Measurements from ENCODE around the gene SLAMF8. TPM values are rescaled to one million over a fixed set of nuclear protein-coding genes. Genes with fewer than 3 reads are reported as not detected.

Gene SLAMF8
- total RNA-seq, 1 experiment from 2014 or later = not detected

- no peak for TF ChIP-seq AFF4 (CRISPR knock-in tag; IDR thresholded peaks at IDR 0.05; ENCODE audit: borderline replicate concordance)
Observed at GRCh38 chr1:159786966-159787365, 39.7 kb upstream of the SLAMF8 start (continued).

DNA sequence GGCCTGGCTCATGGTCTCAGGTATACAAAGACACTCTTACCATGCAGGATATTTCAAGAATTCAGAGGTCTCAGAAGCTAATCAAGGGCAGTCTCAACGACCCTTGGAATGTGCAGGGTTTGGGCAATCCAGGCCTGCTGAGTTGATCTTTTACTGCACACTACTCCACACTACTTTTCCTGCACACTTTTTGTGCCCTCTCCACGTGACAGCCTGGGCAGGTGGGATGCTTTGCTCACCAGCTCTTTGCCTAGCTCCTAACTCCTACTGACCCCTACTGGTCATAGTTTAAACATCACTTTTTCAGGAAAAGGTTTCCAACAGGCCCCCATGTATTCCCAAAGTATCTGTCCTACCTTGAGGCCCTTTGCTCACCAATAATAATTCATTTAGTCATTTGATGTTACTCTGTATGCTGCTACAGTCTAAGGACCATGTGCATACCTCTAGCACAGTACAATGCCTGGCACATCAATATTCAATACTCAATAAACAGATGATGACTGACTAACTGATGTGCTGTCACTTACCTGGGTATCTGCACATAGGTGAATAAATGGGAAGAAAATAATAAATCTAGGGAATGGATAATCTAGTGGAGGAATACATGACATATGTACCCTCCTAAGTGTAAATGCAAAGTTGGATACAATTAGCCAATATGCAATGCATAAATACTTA, 36.3 kb upstream of the SLAMF8 start:
- H3K9me3 Mint-ChIP-seq = no peaks in the 10 kb centered on the region
- ChIA-PET POLR2A (no interaction called here), CTCF (interaction anchor here (0.6 to 1.9 kb wide), 18 partner anchors 9 to 481 kb away, joined by 3 to 26 read pairs (median 3); partner anchors contain the start of genes DUSP23 and FCRL6)
- H3K4me3 Mint-ChIP-seq = no peak overlapping the region
- TF ChIP-seq, protein P1, sequence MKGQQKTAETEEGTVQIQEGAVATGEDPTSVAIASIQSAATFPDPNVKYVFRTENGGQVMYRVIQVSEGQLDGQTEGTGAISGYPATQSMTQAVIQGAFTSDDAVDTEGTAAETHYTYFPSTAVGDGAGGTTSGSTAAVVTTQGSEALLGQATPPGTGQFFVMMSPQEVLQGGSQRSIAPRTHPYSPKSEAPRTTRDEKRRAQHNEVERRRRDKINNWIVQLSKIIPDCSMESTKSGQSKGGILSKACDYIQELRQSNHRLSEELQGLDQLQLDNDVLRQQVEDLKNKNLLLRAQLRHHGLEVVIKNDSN (CRISPR knock-in tag; IDR thresholded peaks at IDR 0.05) = peak; percentile 89
- TF ChIP-seq NFYB (CRISPR knock-in tag; conservative IDR thresholded peaks at IDR 0.05; ENCODE audit: low read depth) (no peak), ZNF232 (CRISPR knock-in tag; IDR thresholded peaks at IDR 0.05) (no peak), MAX (CRISPR knock-in tag; IDR thresholded peaks at IDR 0.05) (peak; percentile 75)
- TF ChIP-seq, protein P2, sequence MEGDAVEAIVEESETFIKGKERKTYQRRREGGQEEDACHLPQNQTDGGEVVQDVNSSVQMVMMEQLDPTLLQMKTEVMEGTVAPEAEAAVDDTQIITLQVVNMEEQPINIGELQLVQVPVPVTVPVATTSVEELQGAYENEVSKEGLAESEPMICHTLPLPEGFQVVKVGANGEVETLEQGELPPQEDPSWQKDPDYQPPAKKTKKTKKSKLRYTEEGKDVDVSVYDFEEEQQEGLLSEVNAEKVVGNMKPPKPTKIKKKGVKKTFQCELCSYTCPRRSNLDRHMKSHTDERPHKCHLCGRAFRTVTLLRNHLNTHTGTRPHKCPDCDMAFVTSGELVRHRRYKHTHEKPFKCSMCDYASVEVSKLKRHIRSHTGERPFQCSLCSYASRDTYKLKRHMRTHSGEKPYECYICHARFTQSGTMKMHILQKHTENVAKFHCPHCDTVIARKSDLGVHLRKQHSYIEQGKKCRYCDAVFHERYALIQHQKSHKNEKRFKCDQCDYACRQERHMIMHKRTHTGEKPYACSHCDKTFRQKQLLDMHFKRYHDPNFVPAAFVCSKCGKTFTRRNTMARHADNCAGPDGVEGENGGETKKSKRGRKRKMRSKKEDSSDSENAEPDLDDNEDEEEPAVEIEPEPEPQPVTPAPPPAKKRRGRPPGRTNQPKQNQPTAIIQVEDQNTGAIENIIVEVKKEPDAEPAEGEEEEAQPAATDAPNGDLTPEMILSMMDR (IDR thresholded peaks at IDR 0.05) = peak; percentile 77
- TF ChIP-seq, protein P3, sequence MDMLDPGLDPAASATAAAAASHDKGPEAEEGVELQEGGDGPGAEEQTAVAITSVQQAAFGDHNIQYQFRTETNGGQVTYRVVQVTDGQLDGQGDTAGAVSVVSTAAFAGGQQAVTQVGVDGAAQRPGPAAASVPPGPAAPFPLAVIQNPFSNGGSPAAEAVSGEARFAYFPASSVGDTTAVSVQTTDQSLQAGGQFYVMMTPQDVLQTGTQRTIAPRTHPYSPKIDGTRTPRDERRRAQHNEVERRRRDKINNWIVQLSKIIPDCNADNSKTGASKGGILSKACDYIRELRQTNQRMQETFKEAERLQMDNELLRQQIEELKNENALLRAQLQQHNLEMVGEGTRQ (CRISPR knock-in tag; IDR thresholded peaks at IDR 0.05) = peak; percentile 87
- no peaks in the 10 kb centered on the region; the same call in 1 of the 2 replicates for H3K27me3 Mint-ChIP-seq (ENCODE audit: low read depth)
- no peak overlapping the region for H3K27ac Mint-ChIP-seq
- H3K4me1 Mint-ChIP-seq = 0 out of 2 replicates have a peak, but pooled peaks cover under 1% of the 10 kb centered on the region
- H3K36me3 Mint-ChIP-seq = no peaks in the 10 kb centered on the region
- ATAC-seq (peak; percentile 86), DNase-seq (ENCODE audit: low spot score) (peak; percentile 24)

GRCh38 chr1:159791031-159791430, 35.6 kb upstream of the SLAMF8 start:
- H3K27me3 Mint-ChIP-seq (ENCODE audit: low read depth) = no peaks in the 10 kb centered on the region; the same call in 1 of the 2 replicates
- no peak overlapping the region for H3K4me3 Mint-ChIP-seq
- H3K9me3 Mint-ChIP-seq = no peaks in the 10 kb centered on the region
- DNase-seq (ENCODE audit: low spot score) (no peak), ATAC-seq (no peak)
- ChIA-PET POLR2A (no interaction called here), CTCF (interaction anchor here (1.4 kb wide), 1 partner anchor 13 kb away, joined by 3 read pairs; no protein-coding TSS in a partner anchor)
- H3K27ac Mint-ChIP-seq = no peak overlapping the region
- H3K4me1 Mint-ChIP-seq = no peaks in the 10 kb centered on the region
- H3K36me3 Mint-ChIP-seq = no peaks in the 10 kb centered on the region
- TF ChIP-seq ELF4 (CRISPR knock-in tag; IDR thresholded peaks at IDR 0.05; ENCODE audit: low read depth) = no peak
- TF ChIP-seq E2F5 (CRISPR knock-in tag; IDR thresholded peaks at IDR 0.05) = no peak
- TF ChIP-seq TP53 (CRISPR knock-in tag; IDR thresholded peaks at IDR 0.05) = no peak
- no peak for TF ChIP-seq ZNF232 (CRISPR knock-in tag; IDR thresholded peaks at IDR 0.05)
- no peak for TF ChIP-seq ZBTB21 (CRISPR knock-in tag; IDR thresholded peaks at IDR 0.05; ENCODE audit: borderline replicate concordance)
- no peak for TF ChIP-seq MAX (CRISPR knock-in tag; IDR thresholded peaks at IDR 0.05)
- TF ChIP-seq FOXJ3 (CRISPR knock-in tag; IDR thresholded peaks at IDR 0.05; ENCODE audit: borderline replicate concordance) = no peak
- no peak for TF ChIP-seq IRF2 (CRISPR knock-in tag; IDR thresholded peaks at IDR 0.05; ENCODE audit: borderline replicate concordance, low read depth)
- TF ChIP-seq, protein P4, sequence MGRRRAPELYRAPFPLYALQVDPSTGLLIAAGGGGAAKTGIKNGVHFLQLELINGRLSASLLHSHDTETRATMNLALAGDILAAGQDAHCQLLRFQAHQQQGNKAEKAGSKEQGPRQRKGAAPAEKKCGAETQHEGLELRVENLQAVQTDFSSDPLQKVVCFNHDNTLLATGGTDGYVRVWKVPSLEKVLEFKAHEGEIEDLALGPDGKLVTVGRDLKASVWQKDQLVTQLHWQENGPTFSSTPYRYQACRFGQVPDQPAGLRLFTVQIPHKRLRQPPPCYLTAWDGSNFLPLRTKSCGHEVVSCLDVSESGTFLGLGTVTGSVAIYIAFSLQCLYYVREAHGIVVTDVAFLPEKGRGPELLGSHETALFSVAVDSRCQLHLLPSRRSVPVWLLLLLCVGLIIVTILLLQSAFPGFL (CRISPR knock-in tag; IDR thresholded peaks at IDR 0.05; ENCODE audit: borderline replicate concordance) = no peak
- TF ChIP-seq, protein P5, sequence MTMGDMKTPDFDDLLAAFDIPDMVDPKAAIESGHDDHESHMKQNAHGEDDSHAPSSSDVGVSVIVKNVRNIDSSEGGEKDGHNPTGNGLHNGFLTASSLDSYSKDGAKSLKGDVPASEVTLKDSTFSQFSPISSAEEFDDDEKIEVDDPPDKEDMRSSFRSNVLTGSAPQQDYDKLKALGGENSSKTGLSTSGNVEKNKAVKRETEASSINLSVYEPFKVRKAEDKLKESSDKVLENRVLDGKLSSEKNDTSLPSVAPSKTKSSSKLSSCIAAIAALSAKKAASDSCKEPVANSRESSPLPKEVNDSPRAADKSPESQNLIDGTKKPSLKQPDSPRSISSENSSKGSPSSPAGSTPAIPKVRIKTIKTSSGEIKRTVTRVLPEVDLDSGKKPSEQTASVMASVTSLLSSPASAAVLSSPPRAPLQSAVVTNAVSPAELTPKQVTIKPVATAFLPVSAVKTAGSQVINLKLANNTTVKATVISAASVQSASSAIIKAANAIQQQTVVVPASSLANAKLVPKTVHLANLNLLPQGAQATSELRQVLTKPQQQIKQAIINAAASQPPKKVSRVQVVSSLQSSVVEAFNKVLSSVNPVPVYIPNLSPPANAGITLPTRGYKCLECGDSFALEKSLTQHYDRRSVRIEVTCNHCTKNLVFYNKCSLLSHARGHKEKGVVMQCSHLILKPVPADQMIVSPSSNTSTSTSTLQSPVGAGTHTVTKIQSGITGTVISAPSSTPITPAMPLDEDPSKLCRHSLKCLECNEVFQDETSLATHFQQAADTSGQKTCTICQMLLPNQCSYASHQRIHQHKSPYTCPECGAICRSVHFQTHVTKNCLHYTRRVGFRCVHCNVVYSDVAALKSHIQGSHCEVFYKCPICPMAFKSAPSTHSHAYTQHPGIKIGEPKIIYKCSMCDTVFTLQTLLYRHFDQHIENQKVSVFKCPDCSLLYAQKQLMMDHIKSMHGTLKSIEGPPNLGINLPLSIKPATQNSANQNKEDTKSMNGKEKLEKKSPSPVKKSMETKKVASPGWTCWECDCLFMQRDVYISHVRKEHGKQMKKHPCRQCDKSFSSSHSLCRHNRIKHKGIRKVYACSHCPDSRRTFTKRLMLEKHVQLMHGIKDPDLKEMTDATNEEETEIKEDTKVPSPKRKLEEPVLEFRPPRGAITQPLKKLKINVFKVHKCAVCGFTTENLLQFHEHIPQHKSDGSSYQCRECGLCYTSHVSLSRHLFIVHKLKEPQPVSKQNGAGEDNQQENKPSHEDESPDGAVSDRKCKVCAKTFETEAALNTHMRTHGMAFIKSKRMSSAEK (CRISPR knock-in tag; IDR thresholded peaks at IDR 0.05; ENCODE audit: borderline replicate concordance) = no peak
- TF ChIP-seq MYBL2 (CRISPR knock-in tag; IDR thresholded peaks at IDR 0.05) = no peak
